Uterus (tissue), 4 donors: ENCODE data around the gene TFEB. TPM values are rescaled to one million over a fixed set of nuclear protein-coding genes. Genes with fewer than 3 reads are reported as not detected.

ENCODE experiments used
- DNase-seq, 2 donors: peaks; one replicate each; pipeline ENCODE4 v3.0.0-alpha.2; 2019 to 2020
- H3K27ac ChIP-seq, 2 donors: fragments of 200-600 bp; sonication (generic); 1 replicate in 1 of 2; 2 replicates in 1 of 2; pipeline ENCODE4 v1.5.1; 2016 to 2018
- H3K27me3 ChIP-seq, 2 donors: fragments of 200-600 bp; sonication (generic); one replicate each; pipeline ENCODE4 v1.5.1; 2018 to 2019; ENCODE audit warnings: control low read depth in 1 of 2
- H3K36me3 ChIP-seq, 2 donors: fragments of 200-600 bp; sonication (generic); one replicate each; pipeline ENCODE4 v1.5.1; 2019; ENCODE audit warnings: control low read depth in 1 of 2
- H3K4me1 ChIP-seq, 2 donors: fragments of 200-600 bp; sonication (generic); one replicate each; pipeline ENCODE4 v1.5.1; 2018 to 2019; ENCODE audit warnings: control low read depth in 1 of 2
- H3K4me3 ChIP-seq, 2 donors: fragments of 200-600 bp; sonication (generic); 1 replicate in 1 of 2; 2 replicates in 1 of 2; pipeline ENCODE4 v1.5.1; 2018 to 2019; ENCODE audit warnings: mild to moderate bottlenecking in 1 of 2
- H3K9me3 ChIP-seq, 2 donors: fragments of 200-600 bp; sonication (generic); one replicate each; pipeline ENCODE4 v1.5.1; 2019; ENCODE audit warnings: control low read depth in 1 of 2
- POLR2A ChIP-seq, 2 donors: fragments of 450-650 bp; IDR thresholded peaks; one replicate each; pipeline ENCODE4 v1.6.1; 2016; ENCODE audit warnings: antibody characterized with exemption in 2 of 2, mild to moderate bottlenecking in 1 of 2, moderate library complexity in 1 of 2
- intact Hi-C: fragments of 100-400 bp; cut with DNase I; formaldehyde crosslinking; loops from one replicate; pipeline ENCODE4 v1.15.1; 2023; ENCODE audit warnings: low total_unique reads
- total RNA-seq, 4 donors: library from RNA; depleted of rRNA in 3 of 4; stranded (reverse); fragments of >200 nt in 3 of 4; gene quantifications; one replicate each; pipeline versions ENCODE4 v1.1.0 to v1.2.4, GENCODE V29; 2014 to 2023
- TF ChIP-seq, protein P1 (sequence below), 4 experiments: fragments of 200-600 bp in 2 of 4; fragments of 450-650 bp in 2 of 4; sonication (generic) in 2 of 4; IDR thresholded peaks; one replicate each; pipeline ENCODE4 v1.5.1; 2016 to 2019; ENCODE audit warnings: antibody characterized with exemption in 4 of 4, mild to moderate bottlenecking in 2 of 4, moderate library complexity in 1 of 4
- donor health status: DM: yes; HTN: yes; CAD: no.

The TFEB gene
- total RNA-seq, 4 donors from 2014 or later = 8.8 to 31.7 (median 17.0) TPM

- H3K27ac ChIP-seq = no peak overlapping the region
- intact Hi-C loops = no loop called here
- no peak for TF ChIP-seq POLR2A (IDR thresholded peaks at IDR 0.05)
- TF ChIP-seq, protein P1, sequence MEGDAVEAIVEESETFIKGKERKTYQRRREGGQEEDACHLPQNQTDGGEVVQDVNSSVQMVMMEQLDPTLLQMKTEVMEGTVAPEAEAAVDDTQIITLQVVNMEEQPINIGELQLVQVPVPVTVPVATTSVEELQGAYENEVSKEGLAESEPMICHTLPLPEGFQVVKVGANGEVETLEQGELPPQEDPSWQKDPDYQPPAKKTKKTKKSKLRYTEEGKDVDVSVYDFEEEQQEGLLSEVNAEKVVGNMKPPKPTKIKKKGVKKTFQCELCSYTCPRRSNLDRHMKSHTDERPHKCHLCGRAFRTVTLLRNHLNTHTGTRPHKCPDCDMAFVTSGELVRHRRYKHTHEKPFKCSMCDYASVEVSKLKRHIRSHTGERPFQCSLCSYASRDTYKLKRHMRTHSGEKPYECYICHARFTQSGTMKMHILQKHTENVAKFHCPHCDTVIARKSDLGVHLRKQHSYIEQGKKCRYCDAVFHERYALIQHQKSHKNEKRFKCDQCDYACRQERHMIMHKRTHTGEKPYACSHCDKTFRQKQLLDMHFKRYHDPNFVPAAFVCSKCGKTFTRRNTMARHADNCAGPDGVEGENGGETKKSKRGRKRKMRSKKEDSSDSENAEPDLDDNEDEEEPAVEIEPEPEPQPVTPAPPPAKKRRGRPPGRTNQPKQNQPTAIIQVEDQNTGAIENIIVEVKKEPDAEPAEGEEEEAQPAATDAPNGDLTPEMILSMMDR (IDR thresholded peaks at IDR 0.05) = no peak
- no peaks in the 10 kb centered on the region for H3K27me3 ChIP-seq
- no peak for DNase-seq
- H3K4me3 ChIP-seq = no peak overlapping the region
- H3K9me3 ChIP-seq = no peaks in the 10 kb centered on the region
- peaks cover 0 to 4% of the 10 kb centered on the region in 2 donors for H3K4me1 ChIP-seq
- H3K36me3 ChIP-seq = no peaks in the 10 kb centered on the region
Observed at GRCh38 chr6:41732149-41732548, 3.3 kb downstream of the TFEB start.

DNA sequence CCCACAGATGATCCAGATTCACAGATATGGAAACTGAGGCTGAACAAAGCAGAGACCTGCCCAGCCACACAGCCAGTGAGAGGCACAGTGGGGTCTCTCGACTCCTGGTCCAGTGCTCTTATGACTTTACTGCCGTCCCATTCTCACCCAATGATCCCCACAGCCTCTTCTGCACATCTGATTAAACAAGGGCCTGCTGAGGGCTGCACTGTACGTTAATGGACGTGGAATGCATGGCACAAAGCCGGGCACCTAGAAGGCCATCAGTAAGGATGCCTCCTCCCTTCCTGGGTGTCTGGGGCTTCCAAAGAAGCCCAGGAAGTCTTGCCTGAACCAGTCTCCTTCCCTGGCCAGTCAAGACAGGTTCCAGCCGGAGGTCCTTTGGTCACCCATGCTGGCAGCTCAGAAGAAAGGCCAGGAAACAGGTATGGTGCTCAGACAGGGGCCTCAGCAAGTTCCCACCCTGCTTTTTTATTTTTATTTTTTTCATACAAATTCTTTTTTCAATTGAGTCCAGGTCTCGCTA, 3.8 kb downstream of the TFEB start:
- Histone ChIP-seq H3K4me3 (no peak overlapping the region), H3K27me3 (no peaks in the 10 kb centered on the region), H3K36me3 (no peaks in the 10 kb centered on the region), H3K9me3 (no peaks in the 10 kb centered on the region), H3K27ac (no peak overlapping the region), H3K4me1 (peaks cover 0 to 4% of the 10 kb centered on the region in 2 donors)
- intact Hi-C loops = no loop called here
- DNase-seq = no peak
- TF ChIP-seq POLR2A (IDR thresholded peaks at IDR 0.05) = no peak
- TF ChIP-seq, protein P1 (IDR thresholded peaks at IDR 0.05) = no peak

GRCh38 chr6:41730531-41731436, 4.6 kb downstream of the TFEB start:
- no peaks in the 10 kb centered on the region for H3K9me3 ChIP-seq
- DNase-seq = no peak
- H3K4me3 ChIP-seq = no peak overlapping the region
- intact Hi-C loops = no loop called here
- TF ChIP-seq, protein P1 (IDR thresholded peaks at IDR 0.05) = no peak
- TF ChIP-seq POLR2A (IDR thresholded peaks at IDR 0.05) = no peak
- H3K27ac ChIP-seq = no peak overlapping the region
- no peaks in the 10 kb centered on the region for H3K27me3 ChIP-seq
- no peaks in the 10 kb centered on the region for H3K36me3 ChIP-seq
- H3K4me1 ChIP-seq = peaks cover 0 to 4% of the 10 kb centered on the region in 2 donors

GRCh38 chr6:41729624-41730023, 5.8 kb downstream of the TFEB start:
- peaks cover 0 to 4% of the 10 kb centered on the region in 2 donors for H3K4me1 ChIP-seq
- H3K27ac ChIP-seq = no peak overlapping the region
- DNase-seq = no peak
- TF ChIP-seq POLR2A (IDR thresholded peaks at IDR 0.05) = no peak
- TF ChIP-seq, protein P1 (IDR thresholded peaks at IDR 0.05) = no peak
- intact Hi-C loops = no loop called here
- no peaks in the 10 kb centered on the region for H3K27me3 ChIP-seq
- H3K9me3 ChIP-seq = no peaks in the 10 kb centered on the region
- no peak overlapping the region for H3K4me3 ChIP-seq
- no peaks in the 10 kb centered on the region for H3K36me3 ChIP-seq

- TF ChIP-seq POLR2A (IDR thresholded peaks at IDR 0.05) = no peak
- TF ChIP-seq, protein P1 (IDR thresholded peaks at IDR 0.05) = no peak
Observed at GRCh38 chr6:41728954-41729353, 6.5 kb downstream of the TFEB start.

More at GRCh38 chr6:41728954-41729353, 6.5 kb downstream of the TFEB start:
- no peak overlapping the region for H3K4me3 ChIP-seq
- no peaks in the 10 kb centered on the region for H3K36me3 ChIP-seq
- H3K27ac ChIP-seq = no peak overlapping the region
- peaks cover 0 to 4% of the 10 kb centered on the region in 2 donors for H3K4me1 ChIP-seq
- DNase-seq = no peak
- intact Hi-C loops = no loop called here
- no peaks in the 10 kb centered on the region for H3K9me3 ChIP-seq
- no peaks in the 10 kb centered on the region for H3K27me3 ChIP-seq
